GM20431 (cell line): ENCODE data around the gene PKP1.

ENCODE experiments used
- in situ Hi-C: fragments of 300-500 bp; cut with MseI, MboI; formaldehyde crosslinking; loops from one replicate; pipeline ENCODE4 v1.15.0; 2020; ENCODE audit warnings: low sequenced_read_pairs; ENCODE audit not compliant: unreplicated experiment

Gene PKP1

DNA sequence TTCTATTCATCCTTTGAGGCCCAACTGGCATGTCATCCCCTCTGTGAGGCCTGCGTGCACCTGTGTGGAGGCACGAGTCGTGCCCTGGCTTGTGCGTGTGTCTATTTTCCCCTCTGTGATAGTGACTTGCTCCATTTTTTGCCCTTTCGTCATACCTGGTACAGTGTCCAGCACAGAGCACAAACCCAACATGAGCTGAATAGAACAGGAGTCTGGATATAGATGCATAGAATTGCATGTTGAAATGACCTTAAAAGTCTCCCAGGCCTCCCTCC, 61.7 kb downstream of the PKP1 start:
- in situ Hi-C loops = no loop called here

DNA sequence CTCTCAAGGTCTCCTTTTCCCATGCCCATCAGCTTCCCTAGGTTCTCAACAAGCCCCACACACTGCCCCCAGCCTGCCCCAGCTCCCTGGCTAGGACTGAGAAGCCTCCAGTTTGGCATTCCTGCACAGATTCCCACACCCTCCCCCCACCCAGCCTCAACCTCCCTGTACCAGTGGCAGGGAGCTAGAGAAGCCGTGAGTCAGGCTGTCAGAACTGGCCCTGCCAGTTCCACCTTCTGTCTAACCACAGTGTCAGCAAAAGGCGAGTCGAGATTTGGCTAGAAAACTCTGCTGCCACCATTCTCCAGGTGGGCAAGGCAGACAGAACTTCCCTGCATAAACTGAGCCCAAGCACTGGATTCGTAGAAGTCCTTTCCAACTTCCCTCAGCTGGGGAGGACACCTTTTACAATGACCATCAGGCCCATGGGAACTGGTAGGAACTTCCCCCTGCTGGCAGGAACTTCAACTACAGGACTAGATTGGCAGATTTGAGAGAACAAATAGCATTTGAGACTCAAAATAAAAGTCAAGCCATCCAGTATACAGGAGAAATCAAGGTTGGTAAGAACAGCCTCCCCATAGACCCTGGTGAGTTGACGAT, 63.1 kb downstream of the PKP1 start:
- in situ Hi-C loops = no loop called here

DNA sequence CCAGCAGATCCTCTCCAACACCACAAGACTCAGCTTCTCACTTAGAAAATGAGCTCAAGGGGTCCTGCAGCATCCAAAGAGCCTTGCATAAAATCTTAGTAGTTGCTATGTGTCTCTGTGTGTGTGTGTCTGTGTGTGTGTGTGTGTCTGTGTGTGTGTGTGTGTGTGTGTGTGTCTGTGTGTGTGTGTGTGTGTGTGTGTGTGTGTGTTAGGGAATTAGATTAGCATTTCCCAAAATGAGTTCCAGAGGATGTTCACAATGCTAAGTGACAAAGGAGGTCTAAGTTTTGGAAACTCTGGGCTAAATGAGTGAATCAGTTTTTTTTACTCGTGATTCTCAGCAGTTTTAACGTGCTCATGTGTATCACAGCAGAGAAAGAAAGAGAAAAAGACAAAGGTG, 63.7 kb downstream of the PKP1 start:
- in situ Hi-C loops = no loop called here

DNA sequence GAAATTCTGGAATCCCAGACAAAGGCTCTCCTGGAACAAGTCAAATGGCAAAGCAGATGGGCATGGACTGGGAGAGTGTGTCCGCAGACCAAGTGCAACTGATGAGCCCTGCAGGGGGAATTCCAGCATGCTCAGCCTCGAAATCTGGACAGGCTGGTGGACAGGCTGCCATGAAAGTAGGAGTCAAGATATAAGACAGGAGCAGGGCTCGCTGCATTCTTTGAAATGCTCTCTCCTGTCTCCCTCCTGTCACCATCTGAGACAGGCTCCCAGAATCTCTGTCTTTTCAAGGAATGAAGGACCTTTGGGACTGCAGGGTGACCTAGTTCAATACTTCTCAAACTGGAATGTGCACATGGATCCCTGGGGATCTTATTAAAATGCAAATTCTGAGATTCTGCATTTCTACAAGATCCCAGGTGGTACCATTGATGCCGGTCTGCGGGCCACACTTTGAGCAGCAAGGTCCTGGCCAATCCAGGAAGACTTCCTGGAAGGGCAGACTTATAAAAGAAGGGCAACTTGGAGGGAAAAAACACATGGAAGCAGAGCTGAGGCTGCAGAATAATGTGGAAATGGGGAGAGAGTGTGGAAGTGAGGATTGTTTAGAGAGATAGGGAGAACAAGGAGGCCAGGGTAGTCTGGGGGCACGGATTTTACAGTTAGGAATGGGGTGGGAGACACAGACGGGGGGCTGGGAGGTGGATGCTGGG, 64.3 kb downstream of the PKP1 start:
- in situ Hi-C loops = no loop called here

DNA sequence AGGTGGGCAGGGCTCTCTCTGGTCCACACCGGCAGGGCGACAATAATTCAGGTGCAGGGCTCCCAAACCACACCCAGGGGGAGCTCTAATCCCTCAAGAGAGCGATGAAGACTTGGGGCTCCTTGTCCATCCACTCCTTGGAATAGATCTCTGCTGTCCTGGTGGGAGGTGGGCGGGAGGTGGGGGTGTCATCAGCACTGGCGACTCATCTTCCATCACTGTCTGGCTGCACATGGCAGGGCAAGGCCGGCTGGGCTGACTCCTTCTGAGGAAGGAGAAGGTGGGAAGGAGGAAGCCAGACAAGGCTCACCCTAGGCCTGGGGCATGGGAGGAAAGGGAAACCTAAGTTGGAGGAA, 64.9 kb downstream of the PKP1 start:
- in situ Hi-C loops = no loop called here

DNA sequence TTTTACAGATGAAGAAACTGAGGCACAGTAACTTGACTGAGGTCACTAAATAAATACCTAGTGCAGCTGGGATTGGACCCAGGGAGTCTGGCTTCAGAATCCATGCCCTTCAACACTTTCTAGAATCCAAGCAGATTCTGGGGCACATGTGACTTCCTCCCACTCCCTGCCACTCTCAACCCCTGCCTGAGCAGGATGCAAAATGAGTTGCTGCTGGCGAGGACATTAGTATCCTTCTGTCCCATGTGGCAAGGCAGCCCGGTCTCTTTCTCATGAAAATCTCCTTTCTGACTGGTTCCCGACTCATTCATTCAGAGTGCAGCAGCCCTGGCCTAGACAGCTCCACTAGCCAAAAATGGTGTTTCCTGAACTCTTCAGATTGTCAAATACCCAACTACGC, 65.8 kb downstream of the PKP1 start:
- in situ Hi-C loops = no loop called here

DNA sequence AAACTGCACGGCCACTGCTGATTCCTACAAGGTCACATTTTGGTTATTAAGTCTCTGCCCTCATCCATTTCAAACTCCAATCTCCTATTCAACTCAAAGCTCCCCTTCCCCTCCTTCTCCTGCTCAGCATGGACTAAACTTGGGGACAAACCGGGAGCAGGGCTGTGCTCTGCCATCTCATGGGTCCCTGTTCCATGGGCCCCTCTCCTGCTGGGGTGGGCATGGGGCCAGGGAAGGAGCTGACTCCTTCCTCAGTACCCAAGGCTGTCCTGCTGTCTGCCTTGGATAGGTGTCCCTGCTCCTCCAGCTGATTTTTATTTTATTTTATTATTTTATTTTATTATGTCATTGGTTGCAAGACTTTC, 67.0 kb downstream of the PKP1 start:
- in situ Hi-C loops = no loop called here

DNA sequence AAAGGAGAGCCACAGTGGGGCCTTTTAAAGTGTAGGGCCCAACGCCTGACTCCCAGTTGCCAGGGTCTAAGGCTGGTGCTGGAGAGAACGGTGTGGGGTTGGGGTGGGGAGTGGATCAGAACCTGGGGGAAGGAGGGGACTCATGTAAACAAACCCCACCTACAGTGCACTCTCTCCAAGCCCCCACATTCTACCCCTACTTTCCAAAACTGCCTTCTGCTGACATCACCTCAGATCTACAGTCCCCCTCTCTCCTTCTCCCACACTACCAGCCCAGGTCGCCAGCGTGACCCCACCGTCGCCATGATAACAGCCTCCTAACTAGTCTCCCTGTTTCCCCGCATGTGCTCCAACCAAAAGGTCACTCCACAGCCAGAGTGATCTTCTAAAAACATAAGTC, 67.6 kb downstream of the PKP1 start:
- in situ Hi-C loops = no loop called here

DNA sequence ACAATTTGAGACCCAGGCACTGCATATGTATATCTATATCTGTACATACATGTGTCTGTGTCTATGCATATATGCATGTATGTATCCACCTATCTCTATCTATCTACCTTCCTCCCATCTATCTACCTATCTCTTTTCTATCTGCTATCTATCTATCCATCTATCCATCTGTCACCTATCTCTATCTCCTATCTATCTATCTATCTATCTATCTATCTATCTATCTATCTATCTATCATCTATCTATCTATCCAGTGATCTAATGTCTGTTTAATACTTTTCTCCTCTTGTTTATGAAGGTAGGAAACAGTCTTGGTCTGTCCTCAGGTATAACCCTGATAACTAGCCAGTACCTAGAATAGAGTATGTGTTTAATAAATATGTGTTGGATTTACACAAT, 68.3 kb downstream of the PKP1 start:
- in situ Hi-C loops = no loop called here

DNA sequence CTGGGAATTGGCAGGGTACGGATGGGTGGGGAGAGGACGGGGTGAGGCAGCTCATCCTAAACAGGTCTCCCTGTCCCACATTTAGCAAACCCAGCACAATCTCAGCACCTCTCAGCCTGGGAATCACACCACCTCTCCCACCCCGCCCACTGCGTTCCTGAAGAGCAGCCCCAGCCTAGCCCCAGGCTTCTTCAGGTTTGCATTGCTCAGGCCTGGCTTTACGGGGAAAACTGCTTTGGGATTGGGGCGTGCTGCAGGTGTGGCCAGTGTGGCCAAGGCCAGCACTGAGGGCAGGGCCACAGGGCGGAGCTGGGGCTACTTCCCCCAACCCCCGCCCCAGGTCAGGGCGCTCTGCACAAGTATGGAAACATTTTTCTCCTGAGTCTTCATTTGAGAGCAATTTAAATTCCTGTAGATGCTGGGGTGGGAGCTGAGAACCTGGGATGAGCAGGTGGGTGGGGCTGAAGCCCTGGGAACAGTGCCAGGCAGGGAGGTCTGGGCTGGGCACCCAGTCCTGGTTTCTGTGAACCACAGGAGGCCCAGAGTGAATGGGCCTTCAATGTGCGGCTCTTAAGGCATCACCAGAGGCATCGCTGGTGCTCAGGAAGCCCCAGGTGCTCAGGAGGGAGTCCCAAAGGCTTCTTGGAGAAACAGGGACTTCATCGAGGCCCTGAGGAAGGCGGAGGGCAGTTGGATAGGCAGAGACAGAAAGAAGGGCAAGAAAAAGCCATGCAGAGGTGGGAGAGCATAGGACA, 70.1 kb downstream of the PKP1 start:
- in situ Hi-C loops = no loop called here

DNA sequence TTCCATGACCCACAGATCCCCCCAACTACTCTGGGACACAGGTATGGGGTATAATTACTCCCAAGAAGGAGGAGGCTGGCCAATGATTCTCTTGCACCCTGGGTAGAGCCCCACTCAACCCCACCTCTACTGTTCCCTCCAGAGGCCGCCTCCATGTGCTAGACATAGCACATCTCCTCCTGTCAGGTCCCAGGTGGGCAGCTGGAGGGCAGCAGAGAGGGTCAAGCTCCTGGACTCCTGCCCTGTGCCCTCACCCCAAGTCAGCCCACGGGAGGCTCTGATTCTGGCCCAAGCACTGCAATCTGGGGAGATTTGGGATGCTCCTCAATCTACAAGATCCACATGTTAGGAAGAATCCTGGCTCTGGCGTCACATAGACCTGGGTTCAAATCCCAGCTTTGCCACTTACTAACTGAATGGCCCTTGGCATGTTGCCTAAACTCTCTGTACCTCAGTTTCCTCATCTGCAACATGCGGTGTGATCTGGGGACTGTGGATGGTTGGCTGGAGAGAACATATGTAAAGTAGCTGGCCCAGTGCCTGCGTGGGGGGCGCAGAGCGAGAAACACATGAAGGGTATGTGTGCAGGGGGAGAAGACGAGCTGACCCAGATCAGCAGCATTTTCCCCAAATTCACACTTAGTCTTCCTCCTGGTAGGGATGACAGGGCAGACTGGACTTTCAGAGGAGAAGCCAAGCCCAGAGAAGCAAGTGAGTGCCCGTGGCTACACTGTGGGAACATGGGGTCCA, 71.0 kb downstream of the PKP1 start:
- in situ Hi-C loops = no loop called here

DNA sequence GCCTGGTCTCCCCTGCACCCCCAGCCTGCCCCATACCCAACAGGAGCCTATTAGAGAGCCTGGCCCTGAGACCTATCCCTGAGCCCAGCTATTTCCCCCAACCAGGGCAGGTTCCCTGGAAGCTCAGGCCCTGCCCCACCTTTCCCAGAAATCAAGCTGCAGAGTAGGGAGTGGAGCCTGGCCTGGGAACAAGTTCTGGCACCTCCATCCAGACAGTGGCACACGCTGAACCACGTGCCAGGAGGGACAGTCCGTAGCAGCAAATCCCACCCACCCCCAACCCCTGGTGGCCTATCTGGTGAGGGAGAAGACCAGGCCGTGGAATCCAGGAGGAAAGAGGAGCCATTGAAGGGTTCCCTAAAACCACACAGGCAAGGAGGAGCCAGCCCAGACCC, 71.6 kb downstream of the PKP1 start:
- in situ Hi-C loops = no loop called here

DNA sequence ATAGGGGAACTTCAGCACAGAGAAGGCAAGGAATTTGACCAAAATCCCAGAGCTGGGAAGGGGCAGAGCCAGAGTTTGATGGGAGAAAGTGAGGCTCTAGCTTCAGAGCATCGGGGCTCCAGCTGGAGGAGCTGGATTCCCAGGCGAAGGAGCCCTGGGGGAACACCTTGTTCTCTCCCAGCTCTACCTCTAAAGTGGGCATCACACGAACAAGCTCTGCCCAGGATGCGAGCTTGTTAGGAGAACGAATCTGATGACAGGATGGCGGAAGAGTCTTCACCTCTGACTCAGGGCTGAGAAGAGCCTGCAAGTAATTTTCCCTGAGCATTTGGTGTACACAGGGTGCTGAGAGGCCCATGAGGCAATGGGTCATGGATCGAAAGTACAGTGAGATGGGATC, 72.2 kb downstream of the PKP1 start:
- in situ Hi-C loops = no loop called here

DNA sequence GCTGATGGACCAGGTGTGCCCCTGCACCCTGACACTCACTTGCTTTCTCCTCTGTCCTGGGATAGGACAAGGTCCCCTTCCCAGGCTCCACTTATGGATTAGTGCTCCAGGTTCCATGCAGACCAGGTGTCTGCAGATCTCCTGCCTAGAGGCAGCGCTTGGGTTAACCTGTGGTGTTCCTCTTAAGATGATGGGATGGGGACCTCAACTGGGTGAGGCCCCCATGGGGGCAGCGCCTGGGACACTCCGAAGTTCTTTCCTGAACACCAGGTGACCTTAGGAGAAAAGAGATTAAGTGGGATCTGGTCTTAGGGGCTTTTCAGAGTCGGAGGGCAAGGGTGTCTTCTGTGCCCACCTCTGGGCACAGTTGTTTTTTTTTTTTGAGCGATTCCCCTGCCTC, 72.9 kb downstream of the PKP1 start:
- in situ Hi-C loops = no loop called here

DNA sequence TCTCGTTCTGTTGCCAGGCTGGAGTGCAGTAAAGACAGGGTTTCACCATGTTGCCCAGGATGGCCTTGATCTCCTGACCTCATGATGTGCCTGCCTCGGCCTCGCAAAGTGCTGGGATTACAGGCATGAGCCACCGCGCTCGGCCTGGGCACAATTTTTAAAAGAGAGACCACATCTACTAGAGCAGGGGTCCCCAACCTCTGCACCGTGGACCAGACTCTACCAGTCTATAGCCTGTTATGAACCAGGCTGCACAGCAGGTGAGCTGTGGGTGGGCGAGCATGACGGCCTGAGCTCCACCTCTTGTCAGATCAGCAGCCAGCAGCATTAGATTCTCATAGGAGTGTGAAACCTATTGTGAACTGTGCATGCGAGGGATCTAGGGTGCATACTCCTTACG, 73.4 kb downstream of the PKP1 start:
- in situ Hi-C loops = no loop called here

DNA sequence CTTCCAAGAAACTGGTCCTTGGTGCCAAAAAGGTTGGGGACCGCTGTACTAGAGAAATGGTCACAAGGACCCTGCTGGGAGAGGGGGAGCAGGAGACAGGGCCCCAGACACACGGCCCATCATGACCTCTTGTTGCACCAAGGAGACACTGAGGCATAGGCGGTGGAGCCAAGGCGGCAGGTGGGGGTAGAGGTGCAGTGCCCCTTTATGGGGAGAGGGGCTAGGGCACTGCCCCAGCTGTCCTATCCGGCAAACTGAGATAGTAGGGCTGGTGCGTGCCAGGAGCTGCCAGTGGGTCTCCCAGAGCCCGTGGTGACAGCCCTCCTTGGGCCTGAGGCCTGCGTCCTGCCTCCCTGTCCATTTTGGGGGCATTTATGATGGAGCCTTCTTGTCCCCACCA, 73.9 kb downstream of the PKP1 start:
- in situ Hi-C loops = no loop called here

DNA sequence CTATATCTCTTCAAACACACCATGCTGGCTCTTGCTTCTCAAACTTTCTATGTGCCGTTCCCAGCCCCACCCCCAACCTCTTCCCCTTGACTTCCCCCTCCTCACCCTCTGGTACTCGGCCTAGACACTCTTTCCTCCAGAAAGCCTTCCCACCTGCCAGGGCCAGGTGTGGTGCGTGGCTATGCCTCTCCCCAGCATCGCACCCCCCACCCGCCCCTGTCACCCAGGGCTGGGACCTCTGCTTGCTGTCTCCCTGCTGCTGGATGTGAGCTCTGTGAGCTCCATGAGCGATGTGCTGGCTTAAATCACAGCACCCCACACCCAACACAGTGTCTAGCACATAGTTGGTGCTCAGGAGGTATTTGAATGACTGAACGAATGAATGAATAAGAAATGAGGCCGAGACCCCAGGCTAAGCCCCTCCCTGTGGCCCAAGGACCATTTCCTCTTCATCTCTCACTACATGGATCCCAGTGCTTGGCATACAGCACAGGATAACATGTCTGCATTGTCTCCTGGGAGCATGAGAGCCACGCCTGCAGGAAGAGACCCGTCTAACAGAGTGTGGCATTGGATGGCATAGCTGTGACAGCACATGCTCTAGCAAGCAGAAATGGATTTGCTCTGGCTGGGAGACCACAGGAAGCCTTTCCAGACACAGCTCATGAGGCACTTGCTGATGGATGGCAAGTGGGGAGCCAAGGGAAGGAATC, 74.5 kb downstream of the PKP1 start:
- in situ Hi-C loops = no loop called here

DNA sequence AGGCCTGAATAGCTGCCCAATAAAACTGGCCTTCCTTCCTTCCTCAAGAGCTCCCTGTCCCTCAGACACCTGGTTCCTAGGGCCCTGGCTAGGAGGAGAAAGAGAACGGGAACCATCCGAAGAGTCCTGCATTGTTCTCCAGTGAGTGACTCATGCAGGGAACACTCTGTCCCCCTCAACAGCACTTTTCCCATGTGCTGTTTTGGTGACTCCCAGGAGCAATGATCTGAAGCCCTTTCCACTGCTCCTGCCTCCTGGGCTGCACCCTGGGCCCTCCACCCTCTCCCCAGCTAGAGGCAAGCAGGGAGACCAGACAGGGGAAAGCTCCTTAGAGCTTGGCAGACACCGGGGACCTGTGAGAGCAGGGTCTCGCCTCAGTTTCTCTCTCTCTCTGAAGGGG, 75.3 kb downstream of the PKP1 start:
- in situ Hi-C loops = no loop called here

DNA sequence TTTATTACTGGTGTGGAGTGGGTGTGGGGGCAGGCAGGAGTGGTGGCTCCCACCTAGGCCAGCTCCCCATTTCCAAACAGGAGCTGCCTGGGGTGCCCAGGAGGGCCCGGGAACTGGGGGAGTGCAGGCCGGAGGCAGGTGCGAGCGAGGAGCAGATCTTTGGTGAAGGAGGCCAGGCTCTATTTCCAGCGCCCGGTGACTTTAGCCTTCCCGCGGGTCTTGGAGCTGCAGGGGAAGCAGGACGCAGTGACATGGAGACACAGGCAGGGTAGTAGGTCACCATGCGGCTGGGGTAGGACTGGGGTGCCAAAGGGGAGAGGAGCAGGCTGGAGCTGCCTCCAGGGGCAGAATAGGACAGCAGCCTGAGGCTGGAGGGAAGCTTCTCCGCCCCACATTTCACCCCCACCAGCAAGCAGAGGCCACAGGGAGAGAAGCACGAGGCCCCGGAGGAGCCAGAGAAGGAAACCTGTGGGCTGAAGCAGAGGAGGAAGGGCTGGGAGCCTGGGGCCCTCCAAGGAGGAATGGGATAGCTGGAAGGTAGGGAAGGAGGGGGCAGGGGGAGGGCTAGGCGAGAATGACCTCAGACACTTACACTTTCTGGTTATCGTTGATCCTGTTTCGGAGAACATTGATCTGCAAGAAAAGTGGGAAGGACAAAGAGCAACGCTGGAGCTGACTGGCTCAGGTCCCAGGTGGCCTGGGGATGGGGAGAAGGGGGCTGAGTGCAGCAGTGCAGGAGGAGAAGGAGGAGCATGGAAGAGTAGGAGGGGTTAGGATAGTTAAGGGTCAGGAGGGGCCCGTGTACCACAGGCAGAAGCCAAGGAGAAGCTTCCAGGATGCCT, 75.9 kb downstream of the PKP1 start:
- in situ Hi-C loops = no loop called here

DNA sequence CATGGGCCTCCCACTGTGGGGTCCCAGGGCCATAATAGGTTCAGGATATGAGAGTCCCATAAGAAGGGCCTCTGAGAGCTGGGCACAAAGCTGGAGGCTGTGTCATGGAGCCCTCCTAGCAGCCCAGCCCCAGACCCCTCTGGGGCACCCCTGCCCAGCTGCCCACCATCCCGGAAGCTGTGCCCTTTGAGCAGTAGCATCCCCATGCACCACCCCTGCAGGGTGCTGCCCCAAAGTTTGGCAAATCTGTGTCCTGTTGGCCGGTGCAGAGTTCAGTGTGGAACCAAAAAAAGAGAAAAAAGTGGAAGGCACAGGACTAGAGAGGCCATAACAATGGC, 76.5 kb downstream of the PKP1 start:
- in situ Hi-C loops = no loop called here
